Left ventricle myocardium inferior (tissue), 1 donor: Measurements from ENCODE around the gene VNN1. TPM values are rescaled to one million over a fixed set of nuclear protein-coding genes. Genes with fewer than 3 reads are reported as not detected.
"Not testable (repeated sequence)": the region's sequence is repeated elsewhere in the genome, so short reads cannot be mapped to it uniquely, and the experiment has no call there.

Source experiments
- DNase-seq: peaks from one replicate; pipeline ENCODE4 v3.0.0-alpha.2; 2020
- H3K27ac ChIP-seq: fragments of 200-600 bp; replicated peaks from 2 replicates; pipeline ENCODE4 v1.8.0; 2021
- H3K27me3 ChIP-seq: fragments of 200-600 bp; 2 replicates; pipeline ENCODE4 v1.8.0; 2021; ENCODE audit warnings: low read depth
- H3K36me3 ChIP-seq: fragments of 200-600 bp; 2 replicates; pipeline ENCODE4 v1.8.0; 2021
- H3K4me1 ChIP-seq: fragments of 200-600 bp; 2 replicates; pipeline ENCODE4 v1.8.0; 2021
- H3K4me3 ChIP-seq: fragments of 200-600 bp; 2 replicates; pipeline ENCODE4 v1.8.0; 2021; ENCODE audit warnings: mild to moderate bottlenecking, moderate library complexity
- H3K9me3 ChIP-seq: fragments of 200-600 bp; replicated peaks from 2 replicates; pipeline ENCODE4 v1.8.0; 2021
- intact Hi-C: fragments of 100-400 bp; cut with micrococcal nuclease; formaldehyde crosslinking; loops from one replicate; pipeline ENCODE4 v1.11.0; 2022
- total RNA-seq: library from RNA; stranded (reverse); fragmentation: NEBNext Ultra II Directional; extraction: Animal tissue kit (Norgen Biotek cat#: 25700); gene quantifications from one replicate; pipeline ENCODE4 v1.2.1, GENCODE V29; 2021
- TF ChIP-seq, protein P1 (sequence below): fragments of 200-600 bp; IDR thresholded peaks from 2 replicates; pipeline ENCODE4 v1.8.0; 2021; ENCODE audit warnings: antibody characterized with exemption, mild to moderate bottlenecking, borderline replicate concordance
- donor health status: DM: no; HTN: yes; CAD: no; lungs with severe emphysema.

VNN1 gene
- total RNA-seq, 1 donor from 2014 or later = 1.1 TPM

DNA sequence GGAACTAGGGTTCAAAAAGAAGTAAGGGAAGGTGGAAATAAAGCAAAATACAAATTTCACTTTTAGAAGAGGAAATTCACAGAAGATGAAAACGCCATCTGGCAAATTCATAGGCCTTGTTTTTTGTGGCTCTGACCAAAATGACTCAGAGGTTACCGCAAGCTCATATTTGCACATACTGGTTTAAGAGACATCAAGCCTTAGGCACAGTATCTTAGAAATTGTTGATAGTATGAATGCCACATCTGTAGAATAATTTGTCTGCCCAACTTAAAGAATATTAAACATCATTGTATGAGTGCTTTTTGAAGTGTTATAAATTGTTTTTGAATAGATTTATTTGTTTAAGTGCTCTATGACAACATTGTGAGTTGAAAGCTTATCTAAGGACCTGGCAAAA lies 65.5 kb downstream of the VNN1 start:
- H3K4me3 ChIP-seq = no peak overlapping the region
- no peaks in the 10 kb centered on the region for H3K27me3 ChIP-seq
- intact Hi-C loops = no loop called here
- H3K4me1 ChIP-seq = no peaks in the 10 kb centered on the region
- H3K36me3 ChIP-seq = no peaks in the 10 kb centered on the region
- no peaks in the 10 kb centered on the region for H3K9me3 ChIP-seq
- DNase-seq = no peak
- no peak overlapping the region for H3K27ac ChIP-seq
- TF ChIP-seq, protein P1, sequence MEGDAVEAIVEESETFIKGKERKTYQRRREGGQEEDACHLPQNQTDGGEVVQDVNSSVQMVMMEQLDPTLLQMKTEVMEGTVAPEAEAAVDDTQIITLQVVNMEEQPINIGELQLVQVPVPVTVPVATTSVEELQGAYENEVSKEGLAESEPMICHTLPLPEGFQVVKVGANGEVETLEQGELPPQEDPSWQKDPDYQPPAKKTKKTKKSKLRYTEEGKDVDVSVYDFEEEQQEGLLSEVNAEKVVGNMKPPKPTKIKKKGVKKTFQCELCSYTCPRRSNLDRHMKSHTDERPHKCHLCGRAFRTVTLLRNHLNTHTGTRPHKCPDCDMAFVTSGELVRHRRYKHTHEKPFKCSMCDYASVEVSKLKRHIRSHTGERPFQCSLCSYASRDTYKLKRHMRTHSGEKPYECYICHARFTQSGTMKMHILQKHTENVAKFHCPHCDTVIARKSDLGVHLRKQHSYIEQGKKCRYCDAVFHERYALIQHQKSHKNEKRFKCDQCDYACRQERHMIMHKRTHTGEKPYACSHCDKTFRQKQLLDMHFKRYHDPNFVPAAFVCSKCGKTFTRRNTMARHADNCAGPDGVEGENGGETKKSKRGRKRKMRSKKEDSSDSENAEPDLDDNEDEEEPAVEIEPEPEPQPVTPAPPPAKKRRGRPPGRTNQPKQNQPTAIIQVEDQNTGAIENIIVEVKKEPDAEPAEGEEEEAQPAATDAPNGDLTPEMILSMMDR = no peak

DNA sequence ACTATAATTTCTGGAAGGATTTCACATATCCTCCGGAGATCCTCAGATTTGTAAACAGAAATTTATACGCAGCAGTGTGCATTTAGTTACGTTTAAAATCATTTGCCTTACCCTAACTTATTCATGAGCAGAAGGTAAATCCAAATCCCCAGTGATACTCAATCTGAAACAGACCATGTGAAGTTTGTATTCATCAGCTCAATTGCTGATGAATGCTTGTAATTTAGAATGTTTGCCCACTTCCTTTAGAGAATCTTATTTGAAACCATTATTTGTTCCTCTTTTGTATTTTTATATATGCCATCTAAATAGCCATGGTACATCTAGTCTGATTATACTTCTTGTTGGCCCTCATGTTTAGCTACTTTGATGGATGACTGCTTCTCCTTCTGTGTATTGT lies 70.3 kb downstream of the VNN1 start:
- no peak for DNase-seq
- intact Hi-C loops = no loop called here
- Histone ChIP-seq H3K27ac (no peak overlapping the region), H3K27me3 (no peaks in the 10 kb centered on the region), H3K9me3 (peaks cover 5% of the 10 kb centered on the region), H3K4me1 (no peaks in the 10 kb centered on the region), H3K4me3 (no peak overlapping the region), H3K36me3 (no peaks in the 10 kb centered on the region)
- TF ChIP-seq, protein P1 = no peak

DNA sequence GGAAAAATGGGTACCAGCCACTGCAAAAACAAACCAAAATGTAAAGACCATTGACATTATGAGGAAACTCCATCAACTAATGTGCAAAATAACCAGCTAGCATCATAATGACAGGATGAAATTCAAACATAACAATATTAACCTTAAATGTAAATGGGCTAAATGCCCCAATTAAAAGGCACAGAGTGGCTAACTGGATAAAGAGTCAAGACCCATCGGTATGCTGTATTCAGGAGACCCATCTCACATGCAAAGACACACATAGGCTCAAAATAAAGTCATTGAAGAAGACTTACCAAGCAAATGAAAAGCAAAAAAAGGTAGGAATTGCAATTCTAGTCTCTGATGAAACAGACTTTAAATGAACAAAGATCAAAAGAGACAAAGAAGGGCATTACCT lies 76.7 kb downstream of the VNN1 start:
- intact Hi-C loops = not testable (repeated sequence)

DNA sequence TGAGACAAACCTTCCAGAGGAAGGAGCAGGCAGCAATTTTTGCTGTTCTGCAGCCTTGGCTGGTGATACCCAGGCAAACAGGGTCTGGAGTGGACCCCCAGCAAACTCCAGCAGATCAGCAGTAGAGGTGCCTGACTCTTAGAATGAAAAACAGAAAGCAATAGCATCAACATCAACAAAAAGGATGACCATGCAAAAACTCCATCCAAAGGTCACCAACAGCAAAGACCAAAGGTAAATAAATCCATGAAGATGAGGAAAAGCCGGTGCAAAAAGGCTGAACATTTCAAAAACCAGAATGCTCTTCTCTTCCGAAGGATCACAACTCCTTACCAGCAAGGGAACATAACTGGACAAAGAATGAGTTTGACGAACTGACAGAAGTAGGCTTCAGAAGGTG lies 77.9 kb downstream of the VNN1 start:
- Histone ChIP-seq H3K27me3 (peaks cover 28% of the 10 kb centered on the region), H3K9me3 (peaks cover 16% of the 10 kb centered on the region)
- intact Hi-C loops, DNase-seq, H3K27ac ChIP-seq, H3K4me1 ChIP-seq, H3K4me3 ChIP-seq, H3K36me3 ChIP-seq: not testable (repeated sequence)

More for the DNA sequence above, 76.7 kb downstream of the VNN1 start:
- H3K27ac ChIP-seq, H3K4me3 ChIP-seq, DNase-seq, H3K36me3 ChIP-seq, H3K4me1 ChIP-seq: not testable (repeated sequence)
- H3K27me3 ChIP-seq = peaks cover 23% of the 10 kb centered on the region
- peaks cover 16% of the 10 kb centered on the region for H3K9me3 ChIP-seq

DNA sequence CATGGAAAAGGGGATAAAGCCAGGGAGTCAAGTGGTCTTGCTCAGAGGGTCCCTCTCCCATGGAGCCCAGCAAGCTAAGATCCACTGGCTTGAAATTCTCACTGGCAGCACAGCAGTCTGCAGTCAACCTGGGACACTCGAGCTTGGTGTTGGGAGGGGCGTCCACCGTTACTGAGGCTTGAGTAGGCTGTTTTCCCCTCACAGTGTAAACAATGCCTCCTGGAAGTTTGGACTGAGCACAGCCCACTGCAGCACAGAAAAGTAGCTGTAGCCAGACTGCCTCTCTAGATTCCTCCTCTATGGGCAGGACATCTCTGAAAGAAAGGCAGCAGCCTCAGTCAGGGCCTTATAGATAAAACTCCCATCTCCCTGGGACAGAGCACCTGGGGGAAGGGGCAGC lies 78.6 kb downstream of the VNN1 start:
- H3K4me3 ChIP-seq, H3K4me1 ChIP-seq, H3K27ac ChIP-seq, DNase-seq, intact Hi-C loops, H3K36me3 ChIP-seq: not testable (repeated sequence)
- Histone ChIP-seq H3K27me3 (peaks cover 28% of the 10 kb centered on the region), H3K9me3 (peaks cover 16% of the 10 kb centered on the region)

DNA sequence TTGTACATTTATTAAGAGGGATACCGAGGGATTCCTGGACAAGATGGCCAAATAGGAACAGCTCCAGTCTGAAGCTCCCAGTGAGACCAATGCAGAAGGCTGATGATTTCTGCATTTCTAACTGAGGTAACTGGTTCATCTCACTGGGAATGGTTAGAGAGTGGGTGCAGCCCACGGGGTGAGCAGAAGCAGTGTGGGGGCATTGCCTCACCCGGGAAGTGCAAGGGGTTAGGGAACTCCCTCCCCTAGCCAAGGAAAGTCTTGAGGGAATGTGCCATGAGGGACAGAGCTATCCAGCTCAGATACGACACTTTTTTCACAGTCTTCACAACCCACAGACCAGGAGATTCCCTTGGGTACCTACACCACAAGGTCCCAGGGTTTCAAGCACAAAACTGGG lies 79.1 kb downstream of the VNN1 start:
- DNase-seq = no peak
- Histone ChIP-seq H3K27me3 (peaks cover 28% of the 10 kb centered on the region), H3K4me3 (no peak overlapping the region), H3K27ac (no peak overlapping the region), H3K4me1 (no peaks in the 10 kb centered on the region), H3K9me3 (peaks cover 14% of the 10 kb centered on the region), H3K36me3 (no peaks in the 10 kb centered on the region)
- intact Hi-C loops = no loop called here
- TF ChIP-seq, protein P1 = no peak

DNA sequence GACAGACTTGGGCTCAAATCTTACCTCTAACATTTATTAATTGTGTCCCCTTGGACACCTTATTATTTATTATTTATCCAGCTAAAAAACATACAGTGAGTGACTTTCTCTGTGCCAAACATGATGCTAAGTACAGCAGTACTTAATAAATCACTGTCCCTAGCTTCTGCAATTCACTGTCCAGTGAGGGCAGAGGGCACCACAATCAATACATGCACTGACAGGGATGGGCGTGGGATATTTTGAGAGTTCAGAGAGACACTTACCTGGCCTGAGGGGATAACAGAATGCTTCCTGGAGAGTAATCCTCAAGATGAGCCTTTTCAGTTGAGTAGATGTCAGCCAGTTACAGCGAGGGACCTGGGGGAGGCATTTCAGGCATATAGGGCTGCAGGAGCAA lies 80.5 kb downstream of the VNN1 start:
- Histone ChIP-seq H3K27ac (no peak overlapping the region), H3K9me3 (peaks cover 17% of the 10 kb centered on the region), H3K27me3 (peaks cover 28% of the 10 kb centered on the region), H3K4me3 (no peak overlapping the region), H3K4me1 (no peaks in the 10 kb centered on the region), H3K36me3 (no peaks in the 10 kb centered on the region)
- TF ChIP-seq, protein P1 = no peak
- DNase-seq = no peak
- intact Hi-C loops = no loop called here

Other genes with a start within 250 kb of the VNN1 start
- 48.4 TPM for gene STX7, start 200.9 kb downstream of the VNN1 start, total RNA-seq
- gene TAAR9, start 175.8 kb downstream of the VNN1 start, total RNA-seq = not detected
- gene TAAR8, start 161.4 kb downstream of the VNN1 start, total RNA-seq = not detected
- gene TAAR6, start 143.7 kb downstream of the VNN1 start, total RNA-seq = not detected
- gene TAAR5, start 124.3 kb downstream of the VNN1 start, total RNA-seq = not detected
- gene TAAR2, start 89.8 kb downstream of the VNN1 start, total RNA-seq = not detected
- gene TAAR1, start 54.9 kb downstream of the VNN1 start, total RNA-seq = not detected
- 1.1 TPM for gene VNN2, start 43.8 kb upstream of the VNN1 start, total RNA-seq
- 2.7 TPM for gene SLC18B1, start 84.6 kb upstream of the VNN1 start, total RNA-seq
- 498 TPM for gene RPS12, start 100.5 kb upstream of the VNN1 start, total RNA-seq